ENCODE results near the gene IRF2BP1.

Gene IRF2BP1

GRCh38 chr19:45862564-45863334 lies 23.2 kb downstream of the IRF2BP1 start, which contains the start of gene SYMPK (continued):
- TF ChIP-seq, protein P1, sequence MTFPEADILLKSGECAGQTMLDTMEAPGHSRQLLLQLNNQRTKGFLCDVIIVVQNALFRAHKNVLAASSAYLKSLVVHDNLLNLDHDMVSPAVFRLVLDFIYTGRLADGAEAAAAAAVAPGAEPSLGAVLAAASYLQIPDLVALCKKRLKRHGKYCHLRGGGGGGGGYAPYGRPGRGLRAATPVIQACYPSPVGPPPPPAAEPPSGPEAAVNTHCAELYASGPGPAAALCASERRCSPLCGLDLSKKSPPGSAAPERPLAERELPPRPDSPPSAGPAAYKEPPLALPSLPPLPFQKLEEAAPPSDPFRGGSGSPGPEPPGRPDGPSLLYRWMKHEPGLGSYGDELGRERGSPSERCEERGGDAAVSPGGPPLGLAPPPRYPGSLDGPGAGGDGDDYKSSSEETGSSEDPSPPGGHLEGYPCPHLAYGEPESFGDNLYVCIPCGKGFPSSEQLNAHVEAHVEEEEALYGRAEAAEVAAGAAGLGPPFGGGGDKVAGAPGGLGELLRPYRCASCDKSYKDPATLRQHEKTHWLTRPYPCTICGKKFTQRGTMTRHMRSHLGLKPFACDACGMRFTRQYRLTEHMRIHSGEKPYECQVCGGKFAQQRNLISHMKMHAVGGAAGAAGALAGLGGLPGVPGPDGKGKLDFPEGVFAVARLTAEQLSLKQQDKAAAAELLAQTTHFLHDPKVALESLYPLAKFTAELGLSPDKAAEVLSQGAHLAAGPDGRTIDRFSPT (tag by site-specific recombination; IDR thresholded peaks at IDR 0.05): no peak
- TF ChIP-seq ZNF501 (tag by site-specific recombination; IDR thresholded peaks at IDR 0.05) (0 out of 2 replicates have a peak, but pooled peaks have one; percentile 68), GFI1B (tag by site-specific recombination; IDR thresholded peaks at IDR 0.05) (0 out of 2 replicates have a peak, but pooled peaks have one; percentile 8), GLIS2 (tag by site-specific recombination; IDR thresholded peaks at IDR 0.05) (peak; percentile 32; the same call in 1 of the 2 replicates), ZNF133 (tag by site-specific recombination; IDR thresholded peaks at IDR 0.05) (no peak), KLF9 (tag by site-specific recombination; IDR thresholded peaks at IDR 0.05; ENCODE audit: low read depth) (peak; percentile 89), ZXDB (tag by site-specific recombination; IDR thresholded peaks at IDR 0.05) (peak; percentile 57), ZNF76 (tag by site-specific recombination; IDR thresholded peaks at IDR 0.05; ENCODE audit: borderline replicate concordance, low read depth) (peak; percentile 99), ZNF248 (tag by site-specific recombination; IDR thresholded peaks at IDR 0.05) (no peak), ZNF544 (tag by site-specific recombination; IDR thresholded peaks at IDR 0.05) (no peak), ZNF341 (tag by site-specific recombination; IDR thresholded peaks at IDR 0.05; ENCODE audit: low read depth) (peak; percentile 32), RBAK (tag by site-specific recombination; IDR thresholded peaks at IDR 0.05) (no peak), ZNF610 (tag by site-specific recombination; IDR thresholded peaks at IDR 0.05; ENCODE audit: borderline replicate concordance) (peak; percentile 70), ZNF350 (tag by site-specific recombination; IDR thresholded peaks at IDR 0.05) (no peak), ZNF121 (tag by site-specific recombination; IDR thresholded peaks at IDR 0.05) (no peak), ZNF518A (tag by site-specific recombination; conservative IDR thresholded peaks at IDR 0.05; ENCODE audit: low read depth) (no peak), ZNF747 (tag by site-specific recombination; IDR thresholded peaks at IDR 0.05) (no peak), HOXC10 (CRISPR knock-in tag; IDR thresholded peaks at IDR 0.05) (no peak), HOXD13 (CRISPR knock-in tag; IDR thresholded peaks at IDR 0.05; ENCODE audit: borderline replicate concordance) (no peak), ZNF48 (tag by site-specific recombination; IDR thresholded peaks at IDR 0.05) (no peak), ZNF146 (tag by site-specific recombination; IDR thresholded peaks at IDR 0.05) (no peak), ZNF16 (tag by site-specific recombination; IDR thresholded peaks at IDR 0.05; ENCODE audit: low read depth) (peak; percentile 99), SP7 (tag by site-specific recombination; IDR thresholded peaks at IDR 0.05) (peak; percentile 57; the same call in 1 of the 2 replicates), PBX3 (CRISPR knock-in tag; IDR thresholded peaks at IDR 0.05) (peak; percentile 51; the same call in 1 of the 2 replicates), ZNF311 (tag by site-specific recombination; IDR thresholded peaks at IDR 0.05; ENCODE audit: borderline replicate concordance) (no peak), ZBTB20 (tag by site-specific recombination; IDR thresholded peaks at IDR 0.05) (peak; percentile 71), ZNF184 (tag by site-specific recombination; IDR thresholded peaks at IDR 0.05) (no peak), YY2 (tag by site-specific recombination; IDR thresholded peaks at IDR 0.05) (peak; percentile 97), ZBTB48 (tag by site-specific recombination; IDR thresholded peaks at IDR 0.05) (peak; percentile 75; the same call in 1 of the 2 replicates), ZNF658 (tag by site-specific recombination; IDR thresholded peaks at IDR 0.05) (no peak)
- TF ChIP-seq, protein P2, sequence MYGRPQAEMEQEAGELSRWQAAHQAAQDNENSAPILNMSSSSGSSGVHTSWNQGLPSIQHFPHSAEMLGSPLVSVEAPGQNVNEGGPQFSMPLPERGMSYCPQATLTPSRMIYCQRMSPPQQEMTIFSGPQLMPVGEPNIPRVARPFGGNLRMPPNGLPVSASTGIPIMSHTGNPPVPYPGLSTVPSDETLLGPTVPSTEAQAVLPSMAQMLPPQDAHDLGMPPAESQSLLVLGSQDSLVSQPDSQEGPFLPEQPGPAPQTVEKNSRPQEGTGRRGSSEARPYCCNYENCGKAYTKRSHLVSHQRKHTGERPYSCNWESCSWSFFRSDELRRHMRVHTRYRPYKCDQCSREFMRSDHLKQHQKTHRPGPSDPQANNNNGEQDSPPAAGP (tag by site-specific recombination; IDR thresholded peaks at IDR 0.05): peak; percentile 31; the same call in 1 of the 2 replicates

Measured in HEK293 (cell line).